ENCODE measurements around the gene AXIN2.

- TF ChIP-seq CTCF (IDR thresholded peaks at IDR 0.05) (no peak), POLR2AphosphoS5 (IDR thresholded peaks at IDR 0.05) (no peak)
These were observed 37.3 kb upstream of the AXIN2 start for GRCh38 chr17:65598746-65599145.
